ENCODE measurements around the gene CCDC122. TPM values are rescaled to one million over a fixed set of nuclear protein-coding genes. Genes with fewer than 3 reads are reported as not detected.

CCDC122 gene
- total and polyA plus RNA-seq, 2 of the 8 experiments (the other 6 are each of a cell fraction or from before 2014, with no cell fraction given) = 2.9 to 5.8 TPM

DNA sequence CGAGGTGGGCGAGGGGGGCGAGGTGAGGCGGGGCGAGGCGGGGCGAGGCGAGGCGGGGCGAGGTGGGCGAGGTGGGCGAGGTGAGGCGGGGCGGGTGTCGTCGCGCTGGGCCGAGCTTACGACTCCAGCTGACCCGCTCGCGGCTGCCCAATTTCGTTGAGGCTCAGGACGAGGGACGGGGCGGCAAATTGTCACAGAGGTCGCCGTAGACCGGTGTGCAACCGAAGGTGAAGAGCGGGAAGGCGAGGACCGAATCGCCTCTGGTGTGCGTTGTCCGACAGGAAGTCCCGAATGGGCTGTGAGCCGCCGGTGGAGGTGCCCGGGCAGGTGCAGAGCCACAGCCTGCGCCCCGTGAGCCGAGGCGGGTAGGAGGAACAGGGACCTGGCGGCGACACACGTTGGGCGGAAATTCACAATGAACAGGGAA is 228 bp upstream of the CCDC122 start, which contains the start of gene LACC1:
TSS of gene LACC1 (plus strand) at position 150 of the 427 bp plus-strand sequence. CDS start 1,082 bp downstream, outside the sequence.
- peak within 1 kb of the TSS; percentile 30; the same call in 1 of the 2 replicates for H2BK12ac ChIP-seq (ENCODE audit: low read depth, low read length)
- H4K5ac ChIP-seq (ENCODE audit: insufficient read length, low read depth, low read length) = peak within 1 kb of the TSS; percentile 27
- ChIA-PET CTCF (ENCODE audit: partially characterized antibody) (interaction anchor here (0.7 kb wide), 1 partner anchor 1033 kb away, joined by 3 read pairs; no protein-coding TSS in a partner anchor), POLR2A (ENCODE audit: partially characterized antibody) (interaction anchor here (0.8 kb wide), 1 partner anchor 74 kb away, joined by 3 read pairs; no protein-coding TSS in a partner anchor)
- peak within 1 kb of the TSS; percentile 28; the same call in 1 of the 2 replicates for H3K27ac ChIP-seq (ENCODE audit: low read depth, low read length)
- H4K91ac ChIP-seq (replicated peaks; ENCODE audit: insufficient read length, low read length) = peak within 1 kb of the TSS; percentile 31
- FAIRE-seq (no peak), DNase-seq (ENCODE audit: low read depth in 1 of 2, low spot score in 2 of 2) (no peak)
- H3K79me1 ChIP-seq (ENCODE audit: low read depth, low read length) = no peaks in the 10 kb centered on the region
- H3K4me2 ChIP-seq (ENCODE audit: insufficient read depth in 1 of 2, low read depth in 2 of 2, low read length in 2 of 2) = peak within 1 kb of the TSS; percentile 67 to 94
- TF ChIP-seq CHD2 (IDR thresholded peaks at IDR 0.05; ENCODE audit: low read length) (no peak), TBP (IDR thresholded peaks at IDR 0.05; ENCODE audit: low read depth, low read length) (0 out of 2 replicates have a peak, but pooled peaks have one; percentile 26), KDM5A (IDR thresholded peaks at IDR 0.05; ENCODE audit: low read length) (no peak), EZH2 (IDR thresholded peaks at IDR 0.05; ENCODE audit: low read depth, low read length, severe bottlenecking) (no peak), SUZ12 (IDR thresholded peaks at IDR 0.05; ENCODE audit: low read length) (0 out of 2 replicates have a peak, but pooled peaks have one; percentile 24), RBBP5 (IDR thresholded peaks at IDR 0.05; ENCODE audit: borderline replicate concordance, low read depth, low read length) (0 out of 2 replicates have a peak, but pooled peaks have one; percentile 7), CHD1 (IDR thresholded peaks at IDR 0.05; ENCODE audit: low read depth, low read length) (no peak), PHF8 (conservative IDR thresholded peaks at IDR 0.05; ENCODE audit: low read depth, low read length) (no peak), KDM4A (IDR thresholded peaks at IDR 0.05; ENCODE audit: low read depth, low read length, severe bottlenecking) (peak; percentile 96)
- TF ChIP-seq, protein P1, sequence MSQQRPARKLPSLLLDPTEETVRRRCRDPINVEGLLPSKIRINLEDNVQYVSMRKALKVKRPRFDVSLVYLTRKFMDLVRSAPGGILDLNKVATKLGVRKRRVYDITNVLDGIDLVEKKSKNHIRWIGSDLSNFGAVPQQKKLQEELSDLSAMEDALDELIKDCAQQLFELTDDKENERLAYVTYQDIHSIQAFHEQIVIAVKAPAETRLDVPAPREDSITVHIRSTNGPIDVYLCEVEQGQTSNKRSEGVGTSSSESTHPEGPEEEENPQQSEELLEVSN (IDR thresholded peaks at IDR 0.05) = peak; percentile 84
- H3K18ac ChIP-seq (ENCODE audit: extremely low read depth, low read length) = peak within 1 kb of the TSS; percentile 92
- peak within 1 kb of the TSS; percentile 58 for H2BK5ac ChIP-seq (ENCODE audit: low read depth, low read length)
- H3K23me2 ChIP-seq (ENCODE audit: low read depth, low read length) = peaks cover 8% of the 10 kb centered on the region; the same call in 1 of the 2 replicates
- peak within 1 kb of the TSS; percentile 52 for H2BK120ac ChIP-seq (replicated peaks; ENCODE audit: low read depth, low read length)
- no peaks in the 10 kb centered on the region for H4K20me1 ChIP-seq (replicated peaks in 1 of 2; ENCODE audit: control insufficient read depth in 1 of 2, insufficient read depth in 2 of 2, low read length in 2 of 2)
- peak within 1 kb of the TSS; percentile 43 to 94 (median 77) for H3K9ac ChIP-seq (replicated peaks in 1 of 4; ENCODE audit: extremely low read depth in 1 of 4, low read depth in 3 of 4, low read length in 3 of 4)
- no peak within 1 kb of the TSS for H2BK20ac ChIP-seq (ENCODE audit: low read length)
- H4K8ac ChIP-seq (ENCODE audit: extremely low read depth, insufficient read depth, low read length) = peak within 1 kb of the TSS; percentile 95
- H2BK15ac ChIP-seq (ENCODE audit: low read length) = no peak within 1 kb of the TSS
- peaks cover 0 to 8% (median 4%) of the 10 kb centered on the region in 4 experiments; a peak in 4 of 7 replicates for H3K27me3 ChIP-seq (replicated peaks in 1 of 4; ENCODE audit: control insufficient read depth in 3 of 4, extremely low read depth in 1 of 4, insufficient read depth in 3 of 4, low read length in 3 of 4)
- peak within 1 kb of the TSS; percentile 82 for H3K56ac ChIP-seq (replicated peaks; ENCODE audit: insufficient read length, low read depth, low read length)
- no peaks in the 10 kb centered on the region for H3K9me3 ChIP-seq (ENCODE audit: insufficient read depth in 2 of 2, low read depth in 1 of 2, low read length in 1 of 2)
- peak within 1 kb of the TSS; percentile 63 to 81 (median 72) for H3K4me3 ChIP-seq (ENCODE audit: extremely low read depth in 1 of 4, insufficient read depth in 2 of 4, low read depth in 3 of 4, low read length in 4 of 4)
- no peaks in the 10 kb centered on the region for H3K36me3 ChIP-seq (ENCODE audit: control insufficient read depth in 2 of 4, insufficient read depth in 4 of 4, low read length in 3 of 4)
- H3K14ac ChIP-seq (ENCODE audit: insufficient read length) = no peak within 1 kb of the TSS
- H3K79me2 ChIP-seq (ENCODE audit: control insufficient read depth in 1 of 2, insufficient read depth in 2 of 2, low read length in 2 of 2) = no peaks in the 10 kb centered on the region; a peak in 1 of 4 replicates
- H3K4me1 ChIP-seq (replicated peaks in 1 of 4; ENCODE audit: control insufficient read depth in 3 of 4, insufficient read depth in 4 of 4, low read length in 3 of 4) = peaks cover 1 to 6% (median 3%) of the 10 kb centered on the region in 4 experiments; a peak in 4 of 7 replicates
- no peak within 1 kb of the TSS for H3K4ac ChIP-seq (replicated peaks; ENCODE audit: insufficient read length, low read depth, low read length)
- no peak within 1 kb of the TSS for H3K23ac ChIP-seq (ENCODE audit: insufficient read length)
- 0% methylated on average over 24 of the region's 48 CpGs; no CpG with 5 or more reads in 1 of the 2 experiments for WGBS, 2 experiments (ENCODE audit: extremely low coverage in 1 of 2, insufficient coverage in 1 of 2, insufficient read length in 1 of 2, insufficient replicate concordance in 2 of 2, low coverage in 1 of 2, low lambda C conversion rate in 2 of 2, missing lambda C conversion rate in 1 of 2)
- peak within 1 kb of the TSS; percentile 93 for H2AFZ ChIP-seq (ENCODE audit: low read length)
- no peak within 1 kb of the TSS for H2AK5ac ChIP-seq (ENCODE audit: low read depth, low read length)
